ENCODE results near the gene LETMD1. TPM values are rescaled to one million over a fixed set of nuclear protein-coding genes. Genes with fewer than 3 reads are reported as not detected.

The LETMD1 gene
- total RNA-seq, 1 donor from 2014 or later = 25.3 TPM

DNA sequence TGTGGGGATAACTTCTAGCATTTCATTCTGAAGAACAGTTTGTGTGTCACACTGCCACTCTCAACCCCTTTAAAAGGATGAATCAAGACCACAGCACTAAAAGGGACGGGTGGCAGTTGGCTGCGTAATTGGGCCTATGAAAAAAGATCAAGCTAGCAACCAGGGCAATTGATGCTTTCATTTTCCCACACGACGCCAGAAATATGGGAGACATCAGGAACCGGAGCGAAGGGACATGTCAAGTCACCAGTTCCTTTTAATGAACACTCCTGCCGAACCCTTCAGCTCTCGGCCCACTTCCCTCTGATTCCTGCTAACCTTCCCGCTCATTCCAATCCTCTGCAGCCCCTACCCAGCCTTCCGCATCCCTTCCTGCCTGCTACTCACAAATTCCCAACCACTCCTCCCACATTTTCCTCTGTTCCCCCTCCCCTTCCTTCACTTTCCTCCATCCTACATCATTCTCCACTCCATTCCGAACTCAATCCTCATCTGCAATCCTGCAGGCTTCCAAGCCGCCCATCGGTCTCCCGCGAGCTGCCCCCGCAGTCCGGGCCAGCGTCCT lies 34.5 kb downstream of the LETMD1 start:
- Mint-ChIP-seq H3K27me3 (ENCODE audit: low read depth) (no peaks in the 10 kb centered on the region), H3K27ac (ENCODE audit: unreplicated experiment) (peak overlapping the region; percentile 97), H3K36me3 (ENCODE audit: low read depth) (no peaks in the 10 kb centered on the region), H3K4me1 (ENCODE audit: low read depth) (peaks cover 43% of the 10 kb centered on the region), H3K9me3 (ENCODE audit: low read depth) (no peaks in the 10 kb centered on the region), H3K4me3 (ENCODE audit: unreplicated experiment) (peak overlapping the region; percentile 98)
- DNase-seq (ENCODE audit: low spot score) = no peak
- TF ChIP-seq, protein P1, sequence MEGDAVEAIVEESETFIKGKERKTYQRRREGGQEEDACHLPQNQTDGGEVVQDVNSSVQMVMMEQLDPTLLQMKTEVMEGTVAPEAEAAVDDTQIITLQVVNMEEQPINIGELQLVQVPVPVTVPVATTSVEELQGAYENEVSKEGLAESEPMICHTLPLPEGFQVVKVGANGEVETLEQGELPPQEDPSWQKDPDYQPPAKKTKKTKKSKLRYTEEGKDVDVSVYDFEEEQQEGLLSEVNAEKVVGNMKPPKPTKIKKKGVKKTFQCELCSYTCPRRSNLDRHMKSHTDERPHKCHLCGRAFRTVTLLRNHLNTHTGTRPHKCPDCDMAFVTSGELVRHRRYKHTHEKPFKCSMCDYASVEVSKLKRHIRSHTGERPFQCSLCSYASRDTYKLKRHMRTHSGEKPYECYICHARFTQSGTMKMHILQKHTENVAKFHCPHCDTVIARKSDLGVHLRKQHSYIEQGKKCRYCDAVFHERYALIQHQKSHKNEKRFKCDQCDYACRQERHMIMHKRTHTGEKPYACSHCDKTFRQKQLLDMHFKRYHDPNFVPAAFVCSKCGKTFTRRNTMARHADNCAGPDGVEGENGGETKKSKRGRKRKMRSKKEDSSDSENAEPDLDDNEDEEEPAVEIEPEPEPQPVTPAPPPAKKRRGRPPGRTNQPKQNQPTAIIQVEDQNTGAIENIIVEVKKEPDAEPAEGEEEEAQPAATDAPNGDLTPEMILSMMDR (IDR thresholded peaks at IDR 0.05) = no peak

- TF ChIP-seq, protein P1 (IDR thresholded peaks at IDR 0.05) = peak; percentile 53
- H3K27ac Mint-ChIP-seq (ENCODE audit: unreplicated experiment) = peak within 1 kb of the TSS; percentile 97
- no peaks in the 10 kb centered on the region for H3K36me3 Mint-ChIP-seq (ENCODE audit: low read depth)
- H3K9me3 Mint-ChIP-seq (ENCODE audit: low read depth) = no peaks in the 10 kb centered on the region
- no peaks in the 10 kb centered on the region for H3K27me3 Mint-ChIP-seq (ENCODE audit: low read depth)
- H3K4me3 Mint-ChIP-seq (ENCODE audit: unreplicated experiment) = peak within 1 kb of the TSS; percentile 98
- peaks cover 36% of the 10 kb centered on the region for H3K4me1 Mint-ChIP-seq (ENCODE audit: low read depth)
- DNase-seq (ENCODE audit: low spot score) = peak; percentile 98
These were observed 35.2 kb downstream of the LETMD1 start, which contains the start of gene CSRNP2 for GRCh38 chr12:51083126-51083833. Gene CSRNP2 (minus strand): TSS chr12:51083596. CDS start chr12:51076561, 7,035 bp downstream.

DNA sequence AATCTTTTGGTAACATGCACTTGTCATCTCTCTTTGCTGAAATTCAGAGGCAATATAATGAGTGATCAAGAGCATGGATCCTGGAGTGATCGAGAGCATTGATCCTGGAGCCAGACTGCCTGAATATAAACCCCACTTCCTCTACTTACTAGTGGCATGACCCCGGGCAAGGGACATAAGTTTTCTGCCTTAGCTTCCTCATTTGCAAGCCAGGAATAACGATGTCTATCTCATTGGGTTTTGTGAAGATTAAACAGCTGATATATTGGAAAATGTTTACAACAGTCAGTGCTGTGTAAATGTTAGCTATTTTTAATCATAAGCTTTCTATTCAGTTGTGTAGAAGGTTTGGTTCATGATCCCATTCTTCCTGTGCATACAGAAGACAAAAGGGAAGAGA lies 37.6 kb downstream of the LETMD1 start:
- no peak for DNase-seq (ENCODE audit: low spot score)
- no peak overlapping the region for H3K4me3 Mint-ChIP-seq (ENCODE audit: unreplicated experiment)
- peaks cover 4% of the 10 kb centered on the region for H3K36me3 Mint-ChIP-seq (ENCODE audit: low read depth)
- H3K27ac Mint-ChIP-seq (ENCODE audit: unreplicated experiment) = no peak overlapping the region
- H3K27me3 Mint-ChIP-seq (ENCODE audit: low read depth) = no peaks in the 10 kb centered on the region
- H3K4me1 Mint-ChIP-seq (ENCODE audit: low read depth) = peaks cover 23% of the 10 kb centered on the region
- TF ChIP-seq, protein P1 (IDR thresholded peaks at IDR 0.05) = no peak
- H3K9me3 Mint-ChIP-seq (ENCODE audit: low read depth) = no peaks in the 10 kb centered on the region

GRCh38 chr12:51086933-51087332 lies 38.8 kb downstream of the LETMD1 start:
- no peaks in the 10 kb centered on the region for H3K9me3 Mint-ChIP-seq (ENCODE audit: low read depth)
- TF ChIP-seq, protein P1 (IDR thresholded peaks at IDR 0.05) = no peak
- peaks cover 4% of the 10 kb centered on the region for H3K36me3 Mint-ChIP-seq (ENCODE audit: low read depth)
- H3K27ac Mint-ChIP-seq (ENCODE audit: unreplicated experiment) = no peak overlapping the region
- no peak overlapping the region for H3K4me3 Mint-ChIP-seq (ENCODE audit: unreplicated experiment)
- H3K4me1 Mint-ChIP-seq (ENCODE audit: low read depth) = peaks cover 14% of the 10 kb centered on the region
- no peak for DNase-seq (ENCODE audit: low spot score)
- H3K27me3 Mint-ChIP-seq (ENCODE audit: low read depth) = no peaks in the 10 kb centered on the region

GRCh38 chr12:51087818-51088217 lies 39.7 kb downstream of the LETMD1 start:
- Mint-ChIP-seq H3K36me3 (ENCODE audit: low read depth) (peaks cover 4% of the 10 kb centered on the region), H3K27me3 (ENCODE audit: low read depth) (no peaks in the 10 kb centered on the region), H3K9me3 (ENCODE audit: low read depth) (no peaks in the 10 kb centered on the region), H3K4me1 (ENCODE audit: low read depth) (peaks cover 5% of the 10 kb centered on the region), H3K27ac (ENCODE audit: unreplicated experiment) (no peak overlapping the region), H3K4me3 (ENCODE audit: unreplicated experiment) (no peak overlapping the region)
- TF ChIP-seq, protein P1 (IDR thresholded peaks at IDR 0.05) = no peak
- DNase-seq (ENCODE audit: low spot score) = no peak

Data from chondrocyte (in vitro differentiated cells).